GM20000 (cell line): ENCODE results near the gene CARD10.

Experiments
- DNase-seq: peaks from one replicate; pipeline ENCODE4 v3.0.0; 2012; ENCODE audit warnings: low spot score
- TF ChIP-seq, protein P1 (sequence below): IDR thresholded peaks from 2 replicates; pipeline ENCODE4 v1.5.1; 2012; ENCODE audit warnings: mild to moderate bottlenecking, control low read depth; ENCODE audit errors: extremely low read depth, missing control alignments

CARD10 gene

DNA sequence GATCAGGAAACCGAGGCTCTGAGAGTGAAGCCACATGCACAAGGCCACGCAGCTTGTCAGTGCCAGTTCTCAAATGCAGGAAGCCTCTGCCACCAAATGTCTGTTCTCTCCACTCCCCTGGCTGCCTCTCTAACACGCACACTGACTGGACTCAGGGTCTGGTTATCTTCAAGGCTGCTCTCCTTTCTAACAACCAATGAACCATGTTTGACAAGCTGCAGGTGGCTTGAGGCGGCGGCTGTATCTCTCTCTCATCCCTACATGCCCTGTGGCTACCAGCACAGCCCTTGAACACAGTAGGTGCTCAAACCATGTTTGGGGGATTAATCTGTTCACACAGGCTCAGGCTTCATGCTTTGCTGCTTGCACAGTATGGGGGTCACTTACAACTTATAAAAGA lies 56.8 kb downstream of the CARD10 start:
- DNase-seq: no peak
- TF ChIP-seq, protein P1, sequence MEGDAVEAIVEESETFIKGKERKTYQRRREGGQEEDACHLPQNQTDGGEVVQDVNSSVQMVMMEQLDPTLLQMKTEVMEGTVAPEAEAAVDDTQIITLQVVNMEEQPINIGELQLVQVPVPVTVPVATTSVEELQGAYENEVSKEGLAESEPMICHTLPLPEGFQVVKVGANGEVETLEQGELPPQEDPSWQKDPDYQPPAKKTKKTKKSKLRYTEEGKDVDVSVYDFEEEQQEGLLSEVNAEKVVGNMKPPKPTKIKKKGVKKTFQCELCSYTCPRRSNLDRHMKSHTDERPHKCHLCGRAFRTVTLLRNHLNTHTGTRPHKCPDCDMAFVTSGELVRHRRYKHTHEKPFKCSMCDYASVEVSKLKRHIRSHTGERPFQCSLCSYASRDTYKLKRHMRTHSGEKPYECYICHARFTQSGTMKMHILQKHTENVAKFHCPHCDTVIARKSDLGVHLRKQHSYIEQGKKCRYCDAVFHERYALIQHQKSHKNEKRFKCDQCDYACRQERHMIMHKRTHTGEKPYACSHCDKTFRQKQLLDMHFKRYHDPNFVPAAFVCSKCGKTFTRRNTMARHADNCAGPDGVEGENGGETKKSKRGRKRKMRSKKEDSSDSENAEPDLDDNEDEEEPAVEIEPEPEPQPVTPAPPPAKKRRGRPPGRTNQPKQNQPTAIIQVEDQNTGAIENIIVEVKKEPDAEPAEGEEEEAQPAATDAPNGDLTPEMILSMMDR: no peak

DNA sequence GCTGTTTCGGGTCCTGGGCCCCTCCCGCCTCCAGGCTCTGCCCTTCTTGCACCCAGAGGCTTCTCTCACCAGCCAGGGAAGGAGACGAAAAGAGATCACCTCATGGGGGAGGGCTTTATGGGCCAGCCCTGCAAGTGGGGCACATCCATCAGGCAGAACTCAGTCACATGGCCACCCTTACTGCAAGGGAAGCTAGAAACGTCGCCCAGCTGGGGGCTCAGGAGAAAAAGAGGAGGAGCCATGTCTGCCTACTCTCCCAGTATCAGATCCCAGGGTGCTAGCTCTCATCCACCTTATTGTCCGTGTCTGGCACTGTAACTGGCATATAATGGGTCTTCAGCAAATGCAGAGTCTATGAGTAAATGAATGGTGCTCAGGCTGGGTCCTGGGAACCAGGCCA lies 57.3 kb downstream of the CARD10 start:
- DNase-seq: no peak
- TF ChIP-seq, protein P1: no peak

DNA sequence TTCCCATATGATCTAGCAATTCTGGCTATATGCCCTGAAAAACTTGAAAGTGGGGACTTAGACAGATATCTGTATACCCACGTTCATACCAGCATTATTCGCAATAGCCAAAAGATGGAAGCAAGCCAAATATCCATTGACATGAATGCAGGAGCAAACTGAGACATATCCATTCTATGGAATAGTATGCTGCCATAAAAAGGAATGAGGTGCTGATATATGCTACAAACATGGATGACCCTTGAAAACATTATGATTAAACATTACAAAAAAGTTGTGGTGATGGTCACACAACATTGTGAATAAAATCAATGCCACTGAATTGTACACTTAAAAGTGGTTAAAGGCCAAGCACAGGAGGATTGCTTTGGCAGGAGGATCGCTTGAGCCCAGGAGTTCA lies 58.5 kb downstream of the CARD10 start:
- DNase-seq: no peak
- TF ChIP-seq, protein P1: no peak

DNA sequence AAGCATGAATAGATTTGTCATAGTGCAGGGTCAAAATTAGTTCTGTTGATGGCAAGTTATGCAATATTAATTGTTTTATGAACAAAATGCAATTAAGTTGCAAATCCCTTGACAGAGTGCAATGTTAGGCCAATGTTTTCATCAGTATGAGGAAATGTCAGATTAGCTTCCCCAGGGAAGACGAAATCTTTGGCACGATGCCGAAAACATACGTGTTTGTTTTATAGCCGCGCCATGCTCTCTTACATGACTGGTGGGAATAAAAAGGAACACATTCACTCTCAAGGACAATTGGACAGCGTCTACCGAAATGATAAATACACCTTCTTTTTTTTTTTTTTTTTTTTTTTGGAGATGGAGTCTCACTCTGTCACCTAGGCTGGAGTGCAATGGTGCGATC lies 60.0 kb downstream of the CARD10 start:
- TF ChIP-seq, protein P1: no peak
- DNase-seq: no peak

DNA sequence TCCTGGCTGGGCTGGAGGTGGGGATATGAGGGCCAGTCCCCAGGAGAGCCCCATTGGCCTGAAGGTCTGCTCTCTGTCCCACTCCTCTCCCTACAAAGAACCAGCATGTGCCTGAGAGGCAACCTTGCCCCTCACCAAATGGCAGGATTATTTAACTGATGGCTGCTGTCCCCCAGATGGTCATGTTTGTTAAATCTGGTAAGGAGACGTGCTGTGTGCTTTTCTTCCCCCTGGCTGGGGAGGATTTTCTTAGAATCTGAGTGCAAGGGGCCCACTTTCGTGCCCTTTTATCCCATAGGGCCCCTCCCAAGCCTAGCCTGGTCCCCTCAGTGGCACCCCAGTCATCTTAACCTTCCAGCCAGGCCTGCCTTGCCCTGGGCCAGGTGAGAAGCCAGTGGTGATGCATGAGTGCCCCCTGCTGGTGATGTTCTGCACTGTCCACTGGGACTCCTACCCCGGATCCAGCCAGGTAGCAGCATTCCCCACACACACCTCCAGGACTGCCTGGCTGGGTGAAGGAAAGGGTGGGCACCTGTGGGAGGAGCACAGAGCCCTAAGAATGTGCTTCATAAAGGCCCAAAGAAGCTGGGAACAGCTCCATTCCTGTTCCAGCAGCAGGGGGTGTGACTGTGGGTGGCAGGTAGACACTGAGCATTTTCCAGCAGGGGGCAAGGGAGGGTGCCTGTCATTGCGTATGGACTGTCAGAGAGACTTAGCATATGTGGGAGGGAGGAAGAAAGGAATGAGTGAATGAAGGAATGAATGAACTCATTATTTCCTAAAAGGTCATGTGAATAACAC lies 61.9 kb downstream of the CARD10 start:
- peak; percentile 84 for DNase-seq
- TF ChIP-seq, protein P1: peak; percentile 84

DNA sequence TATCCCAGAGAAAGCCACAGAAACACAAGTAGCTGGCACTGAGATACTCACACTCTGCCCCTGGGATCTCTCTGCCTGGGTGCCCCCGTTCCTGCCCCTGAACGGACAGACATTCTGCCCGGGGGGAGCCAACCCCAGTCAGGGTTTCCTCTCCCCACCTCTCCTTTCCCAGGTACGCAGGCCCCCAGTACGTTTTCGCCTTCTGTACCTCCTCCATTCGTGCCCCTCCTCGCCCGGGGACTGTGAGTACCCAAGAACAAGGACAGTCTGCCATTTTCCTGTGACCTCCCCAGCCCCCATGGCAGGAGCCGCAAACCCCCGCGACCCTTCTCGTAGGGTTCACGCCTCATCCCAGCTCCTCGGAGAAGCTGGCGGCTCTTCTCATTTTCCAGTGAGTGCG lies 62.9 kb downstream of the CARD10 start:
- TF ChIP-seq, protein P1: no peak
- no peak for DNase-seq

DNA sequence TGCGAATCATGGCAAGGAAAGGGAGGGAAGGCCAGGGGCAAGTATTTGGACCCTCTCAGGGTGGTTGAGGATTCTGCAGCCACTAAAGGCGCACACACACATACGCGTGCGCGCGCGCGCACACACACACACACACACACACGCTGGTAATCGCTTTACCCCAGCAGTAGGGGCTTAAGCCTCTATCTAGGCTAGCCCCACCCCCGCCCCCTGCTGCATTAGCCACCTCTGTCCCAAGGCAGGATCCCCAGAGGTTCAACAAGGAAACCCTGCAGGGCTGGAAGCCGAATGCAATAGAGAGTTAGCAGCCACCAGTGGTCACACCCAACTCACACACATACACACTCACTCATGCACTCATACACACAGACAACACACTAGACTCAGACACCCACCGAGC lies 63.3 kb downstream of the CARD10 start:
- no peak for DNase-seq
- TF ChIP-seq, protein P1: no peak
